HCT116 (cell line): ENCODE data around the gene SLC25A1. TPM values are rescaled to one million over a fixed set of nuclear protein-coding genes. Genes with fewer than 3 reads are reported as not detected.

ENCODE experiments used
- ATAC-seq: fragments of 200-7000 bp; cut with Tn5 transposase; 2 replicates; pipeline ENCODE4 v1.9.1; 2020; ENCODE audit warnings: mild to moderate bottlenecking, moderate library complexity
- BruUV-seq: library from RNA; stranded (reverse); fragments of 400-500 nt; replicated peaks from 2 replicates; lab custom pipeline; 2021; lab: Mats Ljungman, UMichigan
- CTCF ChIA-PET: fragments of 300-600 bp; sonication (Branson Sonifier 250); formaldehyde crosslinking; loops from one replicate; lab custom pipeline; 2021; ENCODE audit warnings: antibody characterized with exemption; lab: Charles Lee
- POLR2A ChIA-PET: fragments of 300-600, 350-600 bp; sonication (Branson Sonifier 250); formaldehyde crosslinking; loops from one replicate; lab custom pipeline; 2021; ENCODE audit warnings: antibody characterized with exemption; lab: Charles Lee
- RAD21 ChIA-PET, 2 experiments: fragments of 300-600 bp; sonication (Branson Sonifier 250); formaldehyde crosslinking; loops; one replicate each; lab custom pipeline; 2023; ENCODE audit warnings: low total read pairs in 2 of 2; ENCODE audit not compliant: uncharacterized antibody in 2 of 2, unreplicated experiment in 2 of 2, low non-redundant PET in 1 of 2; lab: Charles Lee
- DNase-seq: peaks from one replicate; pipeline ENCODE4 v3.0.0-alpha.2; 2010; ENCODE audit warnings: low read depth, low spot score
- H2AFZ ChIP-seq: fragments of 200-600 bp; shearing (Covaris generic), sonication (generic); 2 replicates; pipeline ENCODE4 v1.6.1; 2017; ENCODE audit warnings: low read depth, mixed run types, mixed read lengths, antibody characterized with exemption, low read length; ENCODE audit not compliant: poor library complexity, severe bottlenecking
- H3K27ac ChIP-seq: 2 replicates; pipeline ENCODE4 v1.5.1; 2012; ENCODE audit warnings: low read depth, low read length
- H3K27me3 ChIP-seq: fragments of 200-600 bp; sonication (generic); 2 replicates; pipeline ENCODE4 v1.6.1; 2016; ENCODE audit warnings: mixed run types, low read length, mixed read lengths; ENCODE audit not compliant: insufficient read depth
- H3K36me3 ChIP-seq, 2 experiments: fragments of 200-500 bp in 1 of 2; fragments of 200-600 bp in 1 of 2; sonication (Bioruptor generic) in 1 of 2; sonication (generic) in 1 of 2; 2 replicates each; pipeline versions ENCODE4 v1.5.1 to v1.6.1; 2014 to 2016; ENCODE audit warnings: low read length in 2 of 2, inconsistent platforms in 1 of 2, mixed read lengths in 1 of 2, mixed run types in 1 of 2; ENCODE audit not compliant: insufficient read depth in 2 of 2, control insufficient read depth in 1 of 2
- H3K4me1 ChIP-seq, 2 experiments: fragments of 200-600 bp in 1 of 2; sonication (generic) in 1 of 2; 2 replicates each; pipeline versions ENCODE4 v1.5.1 to v1.6.1; 2012 to 2017; ENCODE audit warnings: low read length in 2 of 2, inconsistent platforms in 1 of 2, mild to moderate bottlenecking in 1 of 2, mixed read lengths in 1 of 2, mixed run types in 1 of 2, moderate library complexity in 1 of 2; ENCODE audit not compliant: insufficient read depth in 2 of 2, control insufficient read depth in 1 of 2
- H3K4me2 ChIP-seq: fragments of 200-600 bp; sonication (generic); 2 replicates; pipeline ENCODE4 v1.6.1; 2017; ENCODE audit warnings: mixed run types, low read length, mixed read lengths
- H3K4me3 ChIP-seq, 2 experiments: fragments of 200-600 bp in 1 of 2; sonication (generic) in 1 of 2; replicated peaks in 1 of 2; 2 replicates each; pipeline ENCODE4 v1.5.1; 2011 to 2016; ENCODE audit warnings: low read length in 2 of 2, control low read depth in 1 of 2, low read depth in 1 of 2, mild to moderate bottlenecking in 1 of 2, mixed read lengths in 1 of 2, mixed run types in 1 of 2
- H3K79me2 ChIP-seq: fragments of 200-600 bp; sonication (generic); 2 replicates; pipeline ENCODE4 v1.6.1; 2017; ENCODE audit warnings: mild to moderate bottlenecking, mixed run types, low read length, moderate library complexity, mixed read lengths; ENCODE audit not compliant: insufficient read depth
- H3K9ac ChIP-seq: fragments of 200-600 bp; sonication (generic); 2 replicates; pipeline ENCODE4 v1.6.1; 2016; ENCODE audit warnings: low read length, mixed read lengths
- H3K9me2 ChIP-seq: fragments of 200-600 bp; sonication (generic), shearing (Covaris generic); 2 replicates; pipeline ENCODE4 v1.6.1; 2017; ENCODE audit warnings: mixed run types, mild to moderate bottlenecking, moderate library complexity; ENCODE audit not compliant: insufficient read depth
- H3K9me3 ChIP-seq, 2 experiments: fragments of 200-500 bp in 1 of 2; fragments of 200-600 bp in 1 of 2; sonication (Bioruptor generic) in 1 of 2; sonication (generic) in 1 of 2; 2 replicates each; pipeline ENCODE4 v1.6.1; 2014 to 2017; ENCODE audit warnings: low read length in 2 of 2, mixed read lengths in 2 of 2, inconsistent platforms in 1 of 2, low read depth in 1 of 2, mild to moderate bottlenecking in 1 of 2, mixed run types in 1 of 2, moderate library complexity in 1 of 2; ENCODE audit not compliant: control insufficient read depth in 1 of 2, insufficient read depth in 1 of 2
- H4K20me1 ChIP-seq: fragments of 200-600 bp; sonication (generic), shearing (Covaris generic); 2 replicates; pipeline ENCODE4 v1.6.1; 2017; ENCODE audit warnings: mixed run types, mild to moderate bottlenecking, moderate library complexity; ENCODE audit not compliant: insufficient read depth
- CEBPB ChIP-seq: IDR thresholded peaks from 2 replicates; pipeline ENCODE4 v1.6.1; 2012; ENCODE audit warnings: low read depth
- EGR1 ChIP-seq: IDR thresholded peaks from 2 replicates; pipeline ENCODE4 v1.6.1; 2012; ENCODE audit warnings: low read depth
- EZH2 ChIP-seq: fragments of 200-600 bp; sonication (generic); IDR thresholded peaks from 2 replicates; pipeline ENCODE4 v1.6.1; 2017; ENCODE audit warnings: antibody characterized with exemption, mixed run types
- EZH2phosphoT487 ChIP-seq: fragments of 200-600 bp; IDR thresholded peaks from 2 replicates; pipeline ENCODE4 v1.6.1; 2018; ENCODE audit warnings: antibody characterized with exemption, borderline replicate concordance
- FOSL1 ChIP-seq: IDR thresholded peaks from 2 replicates; pipeline ENCODE4 v1.6.1; 2012; ENCODE audit warnings: low read depth
- JUND ChIP-seq: IDR thresholded peaks from 2 replicates; pipeline ENCODE4 v1.6.1; 2012
- REST ChIP-seq: IDR thresholded peaks from 2 replicates; pipeline ENCODE4 v1.6.1; 2012; ENCODE audit warnings: low read depth
- SP1 ChIP-seq: IDR thresholded peaks from 2 replicates; pipeline ENCODE4 v1.6.1; 2012; ENCODE audit warnings: low read depth
- YY1 ChIP-seq: IDR thresholded peaks from 2 replicates; pipeline ENCODE4 v1.6.1; 2011; ENCODE audit warnings: low read length, low read depth, moderate library complexity, mild to moderate bottlenecking; ENCODE audit not compliant: insufficient replicate concordance; ENCODE audit errors: extremely low read depth
- ZNF274 ChIP-seq: fragments of 200-500 bp; sonication (Bioruptor generic); IDR thresholded peaks from 2 replicates; pipeline ENCODE4 v1.6.1; 2014; ENCODE audit warnings: mild to moderate bottlenecking, low read depth, low read length, inconsistent platforms
- intact Hi-C: fragments of 100-400 bp; cut with micrococcal nuclease; formaldehyde crosslinking; loops from 2 replicates; pipeline ENCODE4 v1.10.0; 2022
- total RNA-seq: library from RNA; stranded (reverse); gene quantifications from one replicate; pipeline ENCODE4 v1.2.1, GENCODE V29; 2021; ENCODE audit not compliant: unreplicated experiment
- TF ChIP-seq, protein P1 (sequence below): IDR thresholded peaks from 2 replicates; pipeline ENCODE4 v1.6.1; 2011; ENCODE audit warnings: mild to moderate bottlenecking, low read length, moderate library complexity; ENCODE audit not compliant: insufficient replicate concordance; ENCODE audit errors: extremely low read depth
- TF ChIP-seq, protein P2 (sequence below), 3 experiments: fragments of 200-600 bp in 1 of 3; sonication (generic) in 1 of 3; IDR thresholded peaks in 2 of 3; conservative IDR thresholded peaks in 1 of 3; 2 replicates each; pipeline ENCODE4 v1.5.1; 2012 to 2017; ENCODE audit warnings: low read depth in 2 of 3, low read length in 2 of 3, antibody characterized with exemption in 1 of 3, borderline replicate concordance in 1 of 3, control low read depth in 1 of 3, mild to moderate bottlenecking in 1 of 3, mixed read lengths in 1 of 3, mixed run types in 1 of 3, moderate library complexity in 1 of 3; ENCODE audit not compliant: insufficient read depth in 1 of 3
- TF ChIP-seq, protein P3 (sequence below): IDR thresholded peaks from 2 replicates; pipeline ENCODE4 v1.6.1; 2012

The SLC25A1 gene
- total RNA-seq, 1 experiment from 2014 or later = 146 TPM

DNA sequence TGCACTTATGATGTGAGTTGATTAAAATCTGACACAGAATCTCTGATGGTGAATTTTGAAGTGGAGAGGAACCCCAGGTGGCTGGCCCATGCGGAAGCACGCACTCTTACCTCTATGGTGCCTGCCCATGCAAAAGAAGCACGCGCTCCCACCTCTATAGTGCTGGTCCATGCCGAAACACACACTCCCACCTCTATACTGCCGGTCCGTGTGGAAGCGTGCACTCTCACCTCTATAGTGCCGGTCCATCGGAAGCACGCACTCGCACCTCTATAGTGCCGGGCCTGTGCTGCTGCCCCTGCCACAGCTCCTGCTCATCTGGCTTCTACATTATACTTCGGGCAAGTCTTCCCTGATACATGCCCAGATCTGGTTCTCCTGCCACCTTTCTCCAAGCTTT is 36.8 kb upstream of the SLC25A1 start:
- Histone ChIP-seq H3K27me3 (no peaks in the 10 kb centered on the region), H3K9me3 (no peaks in the 10 kb centered on the region), H2AFZ (no peak overlapping the region), H4K20me1 (no peaks in the 10 kb centered on the region), H3K4me1 (peaks cover 0 to 5% of the 10 kb centered on the region in 2 experiments; a peak in 2 of 4 replicates), H3K27ac (no peak overlapping the region), H3K9ac (no peak overlapping the region), H3K9me2 (no peaks in the 10 kb centered on the region), H3K4me2 (no peak overlapping the region), H3K4me3 (no peak overlapping the region), H3K79me2 (no peaks in the 10 kb centered on the region), H3K36me3 (0 out of 4 replicates have a peak, but pooled peaks cover 0 to 6% of the 10 kb centered on the region in 2 experiments)
- ATAC-seq (no peak), DNase-seq (no peak)
- BruUV-seq = no TSS peak
- CTCF ChIA-PET = no interaction called here
- TF ChIP-seq, protein P1, sequence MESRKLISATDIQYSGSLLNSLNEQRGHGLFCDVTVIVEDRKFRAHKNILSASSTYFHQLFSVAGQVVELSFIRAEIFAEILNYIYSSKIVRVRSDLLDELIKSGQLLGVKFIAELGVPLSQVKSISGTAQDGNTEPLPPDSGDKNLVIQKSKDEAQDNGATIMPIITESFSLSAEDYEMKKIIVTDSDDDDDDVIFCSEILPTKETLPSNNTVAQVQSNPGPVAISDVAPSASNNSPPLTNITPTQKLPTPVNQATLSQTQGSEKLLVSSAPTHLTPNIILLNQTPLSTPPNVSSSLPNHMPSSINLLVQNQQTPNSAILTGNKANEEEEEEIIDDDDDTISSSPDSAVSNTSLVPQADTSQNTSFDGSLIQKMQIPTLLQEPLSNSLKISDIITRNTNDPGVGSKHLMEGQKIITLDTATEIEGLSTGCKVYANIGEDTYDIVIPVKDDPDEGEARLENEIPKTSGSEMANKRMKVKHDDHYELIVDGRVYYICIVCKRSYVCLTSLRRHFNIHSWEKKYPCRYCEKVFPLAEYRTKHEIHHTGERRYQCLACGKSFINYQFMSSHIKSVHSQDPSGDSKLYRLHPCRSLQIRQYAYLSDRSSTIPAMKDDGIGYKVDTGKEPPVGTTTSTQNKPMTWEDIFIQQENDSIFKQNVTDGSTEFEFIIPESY = no peak
- no peak for TF ChIP-seq EZH2
- no peak for TF ChIP-seq SP1
- TF ChIP-seq, protein P2, sequence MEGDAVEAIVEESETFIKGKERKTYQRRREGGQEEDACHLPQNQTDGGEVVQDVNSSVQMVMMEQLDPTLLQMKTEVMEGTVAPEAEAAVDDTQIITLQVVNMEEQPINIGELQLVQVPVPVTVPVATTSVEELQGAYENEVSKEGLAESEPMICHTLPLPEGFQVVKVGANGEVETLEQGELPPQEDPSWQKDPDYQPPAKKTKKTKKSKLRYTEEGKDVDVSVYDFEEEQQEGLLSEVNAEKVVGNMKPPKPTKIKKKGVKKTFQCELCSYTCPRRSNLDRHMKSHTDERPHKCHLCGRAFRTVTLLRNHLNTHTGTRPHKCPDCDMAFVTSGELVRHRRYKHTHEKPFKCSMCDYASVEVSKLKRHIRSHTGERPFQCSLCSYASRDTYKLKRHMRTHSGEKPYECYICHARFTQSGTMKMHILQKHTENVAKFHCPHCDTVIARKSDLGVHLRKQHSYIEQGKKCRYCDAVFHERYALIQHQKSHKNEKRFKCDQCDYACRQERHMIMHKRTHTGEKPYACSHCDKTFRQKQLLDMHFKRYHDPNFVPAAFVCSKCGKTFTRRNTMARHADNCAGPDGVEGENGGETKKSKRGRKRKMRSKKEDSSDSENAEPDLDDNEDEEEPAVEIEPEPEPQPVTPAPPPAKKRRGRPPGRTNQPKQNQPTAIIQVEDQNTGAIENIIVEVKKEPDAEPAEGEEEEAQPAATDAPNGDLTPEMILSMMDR (IDR thresholded peaks at IDR 0.05 in 2 of 3, conservative IDR thresholded peaks at IDR 0.05 in 1 of 3; ENCODE audit: borderline replicate concordance in 1 of 3, insufficient read depth in 1 of 3, low read depth in 2 of 3, low read length in 2 of 3) = no peak
- no peak for TF ChIP-seq FOSL1
- no peak for TF ChIP-seq REST
- TF ChIP-seq CEBPB = no peak
- TF ChIP-seq EZH2phosphoT487 = no peak
- no peak for TF ChIP-seq ZNF274
- no peak for TF ChIP-seq JUND
- TF ChIP-seq, protein P3, sequence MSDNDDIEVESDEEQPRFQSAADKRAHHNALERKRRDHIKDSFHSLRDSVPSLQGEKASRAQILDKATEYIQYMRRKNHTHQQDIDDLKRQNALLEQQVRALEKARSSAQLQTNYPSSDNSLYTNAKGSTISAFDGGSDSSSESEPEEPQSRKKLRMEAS = no peak
- TF ChIP-seq YY1 = no peak
- TF ChIP-seq EGR1 = no peak
- RAD21 ChIA-PET = no interaction called here
- intact Hi-C loops = no loop called here
- POLR2A ChIA-PET = no interaction called here
